ENCODE measurements around the gene SUMO1. TPM values are rescaled to one million over a fixed set of nuclear protein-coding genes. Genes with fewer than 3 reads are reported as not detected.
A peak's percentile ranks its signal among the peaks of the same experiment; 100 is the strongest.
"Not testable (repeated sequence)": the region's sequence is repeated elsewhere in the genome, so short reads cannot be mapped to it uniquely, and the experiment has no call there.

SUMO1 gene
- polyA plus RNA-seq, 3 donors from 2014 or later, result 165 to 253 (median 188) TPM

DNA sequence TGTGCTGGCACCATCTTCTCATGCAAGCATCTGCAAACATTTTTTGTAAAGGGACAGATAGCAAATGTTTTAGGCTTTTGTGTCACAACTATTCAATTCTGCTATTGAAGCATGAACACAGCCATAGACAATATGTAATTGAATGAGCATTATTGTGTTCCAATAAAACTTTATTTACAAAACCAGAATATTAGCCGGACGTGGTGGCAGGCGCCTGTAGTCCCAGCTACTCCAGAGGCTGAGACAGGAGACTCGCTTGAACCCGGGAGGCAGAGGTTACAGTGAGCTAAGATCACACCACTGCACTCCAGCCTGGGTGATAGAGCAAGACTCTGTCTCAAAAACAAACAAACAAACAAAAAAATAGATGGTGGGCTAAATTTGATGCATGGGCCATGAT is 9.3 kb upstream of the SUMO1 start:
- not testable (repeated sequence) for H3K27me3 Mint-ChIP-seq (ENCODE audit: low read depth in 3 of 3); H3K4me1 Mint-ChIP-seq; H3K27ac Mint-ChIP-seq; H3K4me3 Mint-ChIP-seq; H3K36me3 Mint-ChIP-seq; H3K9me3 Mint-ChIP-seq; DNase-seq

DNA sequence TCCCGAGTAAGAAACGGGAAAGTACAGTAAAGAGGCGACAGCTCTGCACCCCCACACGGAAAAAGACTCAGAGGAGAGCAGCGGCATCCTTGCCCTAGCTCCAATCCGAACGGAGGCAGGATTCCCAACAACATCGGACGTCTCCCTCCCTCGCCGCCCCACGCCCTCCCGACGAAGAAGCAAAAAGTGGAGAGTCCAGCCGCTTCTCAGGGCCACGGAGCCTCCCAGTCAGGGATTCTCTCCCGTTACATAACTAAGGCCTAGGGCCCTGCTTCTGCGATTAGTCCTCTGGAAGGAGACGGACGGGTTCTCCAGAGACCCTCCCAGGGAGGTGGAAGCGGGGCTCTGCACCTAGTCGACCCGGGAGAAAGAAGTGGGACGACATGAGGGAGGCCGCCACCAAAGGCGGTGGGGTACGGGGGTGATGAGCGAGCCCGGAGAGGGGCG is 587 bp downstream of the SUMO1 start:
- Mint-ChIP-seq H3K4me1 (peaks cover 39 to 50% of the 10 kb centered on the region in 2 donors), H3K4me3 (peak overlapping the region; percentile 93 to 99 (median 98)), H3K27ac (peak overlapping the region; percentile 73 to 97 (median 90)), H3K36me3 (peaks cover 0 to 3% (median 0%) of the 10 kb centered on the region in 3 donors), H3K27me3 (ENCODE audit: low read depth in 3 of 3) (peaks cover 5 to 9% (median 8%) of the 10 kb centered on the region in 3 donors), H3K9me3 (no peaks in the 10 kb centered on the region)
- DNase-seq, result peak in 1 of 3 donors; percentile 14

DNA sequence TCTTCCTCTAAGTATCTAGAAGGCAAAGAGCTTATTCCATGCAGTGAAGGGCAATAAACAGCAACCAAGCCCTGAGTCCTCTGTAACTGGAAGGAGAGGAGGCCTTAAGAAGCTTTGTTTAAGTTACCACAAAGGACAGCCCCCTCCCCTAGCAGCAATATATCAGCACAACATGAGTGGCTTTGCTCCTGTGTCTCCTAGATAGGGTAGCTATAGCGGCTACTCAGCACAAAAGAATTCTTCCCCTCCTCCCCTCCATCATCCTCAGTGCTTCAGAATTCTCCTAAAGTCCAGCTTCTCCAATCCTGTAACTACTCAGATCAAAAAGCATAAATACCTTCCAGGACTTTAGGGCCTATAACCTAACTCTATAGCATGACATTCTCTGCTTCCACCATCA is 16.5 kb downstream of the SUMO1 start:
- H3K27ac Mint-ChIP-seq, result peak overlapping the region in 3 of 6 donors; percentile 2 to 17 (median 8)
- peaks cover 0 to 1% (median 0%) of the 10 kb centered on the region in 3 donors for H3K27me3 Mint-ChIP-seq (ENCODE audit: low read depth in 3 of 3)
- peaks cover 35 to 61% of the 10 kb centered on the region in 2 donors for H3K4me1 Mint-ChIP-seq
- H3K36me3 Mint-ChIP-seq, result peaks cover 0 to 23% (median 16%) of the 10 kb centered on the region in 3 donors
- no peak for DNase-seq
- H3K9me3 Mint-ChIP-seq, result no peaks in the 10 kb centered on the region
- no peak overlapping the region for H3K4me3 Mint-ChIP-seq

DNA sequence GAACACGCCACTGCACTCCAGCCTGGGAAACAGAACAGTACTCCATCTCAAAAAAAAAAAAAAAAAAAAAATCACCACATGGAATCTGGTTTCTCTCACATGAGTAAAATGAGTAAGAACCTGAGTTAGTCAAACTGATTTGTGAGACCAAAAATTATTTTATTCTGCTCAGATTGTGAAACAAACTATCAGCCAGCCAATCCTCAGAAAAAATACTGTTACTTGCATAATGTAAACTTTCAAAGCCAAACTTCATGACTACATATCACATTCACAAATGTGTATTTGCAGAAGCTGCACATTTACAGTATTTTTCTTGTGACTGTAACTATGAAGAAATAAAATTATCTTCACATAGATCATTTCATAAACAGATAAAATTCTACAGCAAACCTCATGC is 23.2 kb downstream of the SUMO1 start:
- Mint-ChIP-seq H3K27ac (no peak overlapping the region), H3K36me3 (peaks cover 0 to 10% (median under 1%) of the 10 kb centered on the region in 3 donors), H3K4me1 (peaks cover 6 to 23% of the 10 kb centered on the region in 2 donors), H3K9me3 (no peaks in the 10 kb centered on the region), H3K4me3 (no peak overlapping the region), H3K27me3 (ENCODE audit: low read depth in 3 of 3) (no peaks in the 10 kb centered on the region)
- DNase-seq, result no peak

DNA sequence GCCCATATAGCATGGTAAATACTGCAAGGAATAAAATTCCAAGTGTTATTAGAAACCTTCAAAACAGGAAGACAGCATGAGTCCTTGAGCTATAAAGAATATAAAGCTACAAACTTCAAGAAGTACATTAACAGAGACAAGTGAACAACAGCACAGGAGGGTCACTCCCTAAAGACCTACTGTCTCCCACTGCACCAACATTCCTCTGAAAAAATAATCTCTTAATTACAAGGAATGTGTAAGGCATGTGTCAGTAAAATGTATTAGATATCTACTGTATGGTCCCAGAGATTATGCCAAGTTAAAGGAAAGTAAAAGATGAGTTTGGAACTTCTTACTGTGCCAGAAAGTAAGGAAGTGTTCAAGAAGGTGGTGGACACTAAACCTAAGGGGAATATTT is 29.9 kb downstream of the SUMO1 start:
- Mint-ChIP-seq H3K27me3 (ENCODE audit: low read depth in 3 of 3) (no peaks in the 10 kb centered on the region), H3K36me3 (peaks cover 7 to 17% (median 13%) of the 10 kb centered on the region in 3 donors), H3K9me3 (no peaks in the 10 kb centered on the region), H3K4me3 (no peak overlapping the region), H3K27ac (peak overlapping the region in 1 of 6 donors; percentile 27), H3K4me1 (peaks cover 2% of the 10 kb centered on the region in 2 donors)
- no peak for DNase-seq

DNA sequence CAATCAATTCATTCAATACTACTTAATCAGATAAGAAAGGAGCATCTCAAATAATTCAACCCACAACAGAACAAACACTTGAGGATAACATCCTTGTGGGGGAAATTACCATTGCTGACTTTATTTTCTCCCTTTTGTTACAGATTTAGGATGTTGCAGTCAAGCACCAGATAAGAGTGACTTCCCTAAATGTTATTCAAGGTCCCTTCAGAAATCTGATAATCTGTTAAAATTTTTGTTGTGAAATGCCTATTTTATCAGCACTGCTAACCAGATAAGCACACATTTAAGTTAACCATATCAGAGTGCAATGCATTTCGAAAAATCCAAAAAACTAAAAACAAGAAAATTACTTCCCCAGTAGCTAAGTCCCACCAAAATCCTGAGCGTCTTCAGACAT is 33.5 kb downstream of the SUMO1 start:
- Mint-ChIP-seq H3K36me3 (peaks cover 4 to 17% (median 13%) of the 10 kb centered on the region in 3 donors), H3K27me3 (ENCODE audit: low read depth in 3 of 3) (peaks cover 0 to 3% (median 0%) of the 10 kb centered on the region in 3 donors), H3K4me3 (no peak overlapping the region), H3K27ac (peak overlapping the region in 1 of 6 donors; percentile 6), H3K9me3 (no peaks in the 10 kb centered on the region), H3K4me1 (peaks cover 11 to 17% of the 10 kb centered on the region in 2 donors)
- DNase-seq, result no peak

DNA sequence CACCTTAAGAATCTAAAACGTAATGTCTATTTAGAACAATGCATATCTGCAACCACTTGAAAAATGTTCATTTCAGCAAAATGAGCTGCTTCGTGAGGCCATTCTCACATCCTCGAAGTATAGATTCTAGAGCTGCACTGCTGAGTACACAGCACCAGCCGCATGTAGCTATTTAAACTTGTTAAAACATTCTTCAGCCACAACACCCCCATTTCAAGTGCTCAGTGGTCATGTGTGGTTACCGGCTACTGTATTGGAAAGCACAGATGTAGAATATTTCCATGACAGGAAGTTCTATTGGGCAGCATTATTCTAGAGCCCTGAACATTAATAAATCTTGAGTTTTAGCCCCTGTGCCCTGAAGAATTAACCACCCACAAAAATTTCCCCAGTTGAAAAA is 35.0 kb downstream of the SUMO1 start:
- Mint-ChIP-seq H3K9me3 (no peaks in the 10 kb centered on the region), H3K27me3 (ENCODE audit: low read depth in 3 of 3) (peaks cover 0 to 3% (median 0%) of the 10 kb centered on the region in 3 donors), H3K4me1 (peaks cover 11 to 17% of the 10 kb centered on the region in 2 donors), H3K36me3 (peaks cover 4 to 13% (median 9%) of the 10 kb centered on the region in 3 donors), H3K27ac (no peak overlapping the region), H3K4me3 (peak overlapping the region in 1 of 5 donors; percentile 23)
- DNase-seq, result peak in 2 of 3 donors; percentile 2 to 13

DNA sequence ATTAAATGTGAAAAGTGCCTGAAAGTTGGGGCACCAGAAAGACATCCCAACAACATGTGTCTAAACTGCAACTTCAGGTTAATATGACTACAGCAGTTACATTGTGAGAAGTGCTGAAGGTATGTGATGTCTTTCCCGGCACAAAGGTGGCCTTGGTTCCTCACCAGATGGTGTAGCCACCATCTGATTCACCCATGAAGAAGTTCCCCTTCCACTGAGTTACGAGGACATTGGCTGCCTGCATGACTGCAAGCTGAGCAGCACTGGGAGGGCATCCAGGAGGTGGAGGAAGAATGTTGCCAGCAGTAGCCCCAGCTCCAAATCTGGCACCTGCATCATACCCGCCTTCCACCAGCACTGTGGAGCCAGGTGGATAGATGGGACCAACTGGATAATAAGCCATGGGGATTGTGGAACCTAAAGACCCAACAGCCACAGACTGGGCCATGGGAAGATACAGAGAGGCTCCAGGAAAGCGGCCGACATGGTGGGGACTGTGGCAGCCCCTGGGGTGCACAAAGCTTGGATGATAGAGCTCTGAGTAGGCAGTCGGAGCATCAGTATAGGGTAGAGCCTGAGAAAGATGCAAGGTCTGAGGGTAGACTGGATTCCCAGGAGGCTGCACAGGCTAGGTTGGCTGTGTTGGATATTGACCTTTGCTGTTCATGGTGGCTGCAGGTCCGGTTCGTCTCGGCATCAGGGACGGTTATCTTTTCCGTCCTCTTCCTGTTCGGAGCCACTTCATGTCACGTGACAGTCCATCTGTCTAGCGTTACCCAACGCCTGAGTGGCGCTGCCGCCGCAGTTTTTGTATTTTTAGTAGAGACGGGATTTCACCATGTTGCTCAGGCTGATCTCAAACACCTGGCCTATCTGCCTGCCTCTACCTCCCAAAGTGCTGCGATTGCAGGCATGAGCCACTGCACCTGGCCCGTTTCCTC is 36.9 kb downstream of the SUMO1 start:
- Mint-ChIP-seq H3K4me3 (no peak overlapping the region), H3K9me3 (no peaks in the 10 kb centered on the region), H3K27ac (no peak overlapping the region), H3K4me1 (peaks cover 11 to 17% of the 10 kb centered on the region in 2 donors), H3K36me3 (peaks cover 0 to 4% (median under 1%) of the 10 kb centered on the region in 3 donors), H3K27me3 (ENCODE audit: low read depth in 3 of 3) (peaks cover 0 to 6% (median 2%) of the 10 kb centered on the region in 3 donors)
- DNase-seq, result no peak

DNA sequence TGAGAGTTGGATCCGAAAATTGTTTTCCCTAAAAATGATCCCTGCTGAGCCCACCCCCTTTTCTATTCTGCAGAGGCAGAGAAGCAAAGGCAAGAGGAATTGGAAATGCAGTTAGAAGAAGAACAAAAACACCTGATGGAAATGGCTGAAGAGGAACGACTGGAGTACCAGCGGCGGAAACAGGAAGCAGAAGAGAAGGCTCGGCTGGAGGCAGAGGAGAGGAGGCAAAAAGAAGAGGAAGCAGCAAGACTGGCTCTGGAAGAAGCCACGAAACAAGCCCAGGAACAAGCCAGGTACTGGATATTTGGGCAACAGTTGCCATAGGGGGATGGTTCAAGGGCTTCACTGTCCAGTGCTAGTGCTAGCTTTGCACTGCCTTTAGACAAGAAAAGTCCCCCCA is 41.7 kb downstream of the SUMO1 start:
- Mint-ChIP-seq H3K4me1 (peaks cover 0 to 2% of the 10 kb centered on the region in 2 donors), H3K4me3 (no peak overlapping the region), H3K9me3 (no peaks in the 10 kb centered on the region), H3K27me3 (ENCODE audit: low read depth in 3 of 3) (peaks cover 2 to 7% (median 6%) of the 10 kb centered on the region in 3 donors), H3K36me3 (peaks cover 0 to 4% (median 0%) of the 10 kb centered on the region in 3 donors), H3K27ac (peak overlapping the region in 1 of 6 donors; percentile 15)
- no peak for DNase-seq

DNA sequence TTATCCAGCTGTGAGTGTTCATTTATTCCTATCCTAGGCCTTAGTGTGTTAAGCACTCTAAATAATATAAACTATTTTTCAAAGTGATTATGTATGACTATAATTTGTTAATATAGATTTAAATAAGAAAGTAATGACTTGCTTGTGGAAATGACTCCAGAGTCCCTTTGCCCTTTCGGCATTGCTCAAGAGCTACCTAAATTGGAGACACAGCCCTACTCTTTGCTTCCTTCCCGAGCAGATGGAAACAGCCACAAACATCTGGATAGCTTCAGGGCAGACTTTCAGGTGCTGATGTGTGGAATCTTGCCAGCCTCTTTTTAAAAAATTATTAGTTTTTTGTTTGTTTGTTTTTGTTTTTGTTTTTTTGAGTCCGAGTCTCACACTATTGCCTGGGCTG is 44.0 kb downstream of the SUMO1 start:
- no peaks in the 10 kb centered on the region for H3K36me3 Mint-ChIP-seq
- no peaks in the 10 kb centered on the region for H3K9me3 Mint-ChIP-seq
- H3K4me3 Mint-ChIP-seq, result no peak overlapping the region
- no peak overlapping the region for H3K27ac Mint-ChIP-seq
- H3K27me3 Mint-ChIP-seq (ENCODE audit: low read depth in 3 of 3), result peaks cover 2 to 10% (median 5%) of the 10 kb centered on the region in 3 donors
- no peak for DNase-seq
- no peaks in the 10 kb centered on the region for H3K4me1 Mint-ChIP-seq

DNA sequence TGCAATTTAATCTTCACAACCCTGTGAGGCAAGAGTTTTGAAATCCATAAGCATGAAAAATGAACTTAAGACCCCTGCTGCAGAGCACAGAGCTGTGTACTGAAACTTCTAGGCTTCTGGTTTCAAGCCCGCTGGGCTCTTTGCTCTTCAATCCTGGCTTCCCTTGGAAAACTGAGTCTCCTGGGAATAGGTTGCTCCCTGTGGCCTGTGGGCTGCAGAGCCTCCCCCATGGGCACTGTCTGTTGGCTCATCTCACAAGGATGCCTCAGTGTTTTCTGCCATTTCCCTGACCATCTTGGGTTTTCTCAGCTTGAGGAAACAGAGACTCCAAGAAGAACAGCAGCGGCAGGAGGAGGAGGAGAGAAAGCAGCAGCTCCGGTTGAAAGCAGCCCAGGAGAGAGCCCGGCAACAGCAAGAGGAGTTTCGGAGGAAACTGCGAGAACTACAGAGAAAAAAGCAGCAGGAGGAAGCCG is 44.5 kb downstream of the SUMO1 start:
- Mint-ChIP-seq H3K27ac (no peak overlapping the region), H3K9me3 (no peaks in the 10 kb centered on the region), H3K4me3 (no peak overlapping the region), H3K27me3 (ENCODE audit: low read depth in 3 of 3) (peaks cover 3 to 10% (median 7%) of the 10 kb centered on the region in 3 donors), H3K4me1 (no peaks in the 10 kb centered on the region), H3K36me3 (no peaks in the 10 kb centered on the region)
- DNase-seq, result no peak

DNA sequence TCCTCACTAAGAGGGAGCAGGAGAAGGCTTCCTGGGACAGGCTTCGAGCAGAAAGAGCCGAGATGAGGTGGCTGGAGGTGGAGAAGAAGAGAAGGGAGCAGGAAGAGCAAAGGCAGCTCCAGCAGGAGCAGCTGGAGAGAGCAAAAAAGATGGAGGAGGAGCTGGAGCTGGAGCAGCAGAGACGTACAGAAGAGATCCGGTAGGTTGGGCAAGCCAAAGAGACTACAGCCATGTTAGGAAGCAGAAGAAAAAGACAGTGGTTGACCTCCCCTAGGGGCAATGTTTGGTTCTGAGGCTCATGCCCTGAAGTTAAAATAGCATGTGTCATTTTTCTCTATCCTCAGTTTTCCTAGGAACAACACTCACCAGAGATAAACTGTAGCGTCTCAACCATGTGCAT is 45.1 kb downstream of the SUMO1 start:
- H3K27me3 Mint-ChIP-seq (ENCODE audit: low read depth in 3 of 3), result peaks cover 6 to 13% (median 8%) of the 10 kb centered on the region in 3 donors
- no peaks in the 10 kb centered on the region for H3K9me3 Mint-ChIP-seq
- H3K27ac Mint-ChIP-seq, result no peak overlapping the region
- no peak for DNase-seq
- no peaks in the 10 kb centered on the region for H3K36me3 Mint-ChIP-seq
- no peaks in the 10 kb centered on the region for H3K4me1 Mint-ChIP-seq
- H3K4me3 Mint-ChIP-seq, result no peak overlapping the region

DNA sequence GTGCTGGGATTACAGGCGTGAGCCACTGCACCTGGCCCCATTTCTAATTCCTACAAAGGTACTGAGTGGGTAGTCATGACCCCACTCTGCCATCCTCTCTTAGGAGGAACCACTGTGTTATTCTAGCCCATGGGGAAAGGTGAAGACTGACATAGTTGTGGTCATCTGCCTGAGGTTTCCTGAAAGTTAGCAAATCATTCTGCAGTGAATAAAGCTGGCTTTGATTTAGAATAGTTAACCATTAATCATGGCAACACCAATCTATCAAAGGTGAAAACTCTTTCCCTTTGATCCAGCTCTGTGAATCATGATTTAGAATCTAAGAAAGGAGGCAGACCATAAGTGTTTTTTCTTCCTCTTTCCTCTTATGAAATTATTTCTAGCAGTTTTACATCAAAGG is 50.8 kb downstream of the SUMO1 start:
- no peaks in the 10 kb centered on the region for H3K9me3 Mint-ChIP-seq
- no peak for DNase-seq
- no peaks in the 10 kb centered on the region for H3K4me1 Mint-ChIP-seq
- H3K27ac Mint-ChIP-seq, result no peak overlapping the region
- H3K4me3 Mint-ChIP-seq, result no peak overlapping the region
- H3K36me3 Mint-ChIP-seq, result no peaks in the 10 kb centered on the region
- H3K27me3 Mint-ChIP-seq (ENCODE audit: low read depth in 3 of 3), result peaks cover 9 to 11% (median 10%) of the 10 kb centered on the region in 3 donors

DNA sequence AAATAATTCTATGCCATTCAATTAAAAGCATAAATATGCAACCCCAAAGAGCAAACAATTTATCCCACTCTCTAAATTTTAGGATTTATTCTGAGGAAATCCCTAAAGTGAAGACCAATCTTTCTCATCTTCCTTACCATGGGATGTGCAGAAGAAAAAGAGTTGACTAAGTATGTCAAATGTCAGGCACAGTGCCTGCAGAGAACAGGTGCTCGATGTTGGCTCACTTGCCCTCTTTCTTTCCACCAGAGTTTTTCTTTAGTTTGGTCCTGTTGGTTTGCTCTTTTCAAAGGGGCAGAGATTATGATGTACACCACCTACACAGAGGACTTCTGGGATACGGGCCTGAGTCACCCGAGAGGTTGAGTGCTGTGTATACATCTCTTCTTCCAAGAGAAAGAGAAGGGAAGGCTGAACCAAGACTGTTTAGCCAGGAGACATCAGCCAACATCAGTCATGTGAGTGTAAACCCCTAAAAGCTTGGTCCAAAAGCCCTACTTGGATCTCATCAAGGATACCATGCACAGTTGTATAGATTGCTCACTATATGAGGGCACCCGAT is 51.7 kb downstream of the SUMO1 start:
- DNase-seq, result no peak
- Mint-ChIP-seq H3K27me3 (ENCODE audit: low read depth in 3 of 3) (peaks cover 9 to 11% (median 10%) of the 10 kb centered on the region in 3 donors), H3K4me1 (no peaks in the 10 kb centered on the region), H3K36me3 (no peaks in the 10 kb centered on the region), H3K4me3 (no peak overlapping the region), H3K9me3 (no peaks in the 10 kb centered on the region), H3K27ac (no peak overlapping the region)
